HFFc6 (cell line): ENCODE results near the gene ACAA2. TPM values are rescaled to one million over a fixed set of nuclear protein-coding genes. Genes with fewer than 3 reads are reported as not detected.

ENCODE experiments used
- DNase-seq: peaks from one replicate; pipeline ENCODE4 v3.0.0-alpha.2; 2018
- H3K27ac Mint-ChIP-seq: 2 replicates; pipeline ENCODE4 v1.8.0; 2020; ENCODE audit warnings: mild to moderate bottlenecking, mixed read lengths
- H3K27me3 Mint-ChIP-seq: 2 replicates; pipeline ENCODE4 v1.8.0; 2021; ENCODE audit warnings: mild to moderate bottlenecking, moderate library complexity, mixed read lengths; ENCODE audit not compliant: insufficient read depth
- H3K36me3 Mint-ChIP-seq: 2 replicates; pipeline ENCODE4 v1.8.0; 2021; ENCODE audit warnings: low read depth, mixed read lengths
- H3K4me1 Mint-ChIP-seq: 2 replicates; pipeline ENCODE4 v1.8.0; 2020; ENCODE audit warnings: low read depth, mixed read lengths
- H3K4me3 Mint-ChIP-seq: 2 replicates; pipeline ENCODE4 v1.8.0; 2020; ENCODE audit warnings: mild to moderate bottlenecking, moderate library complexity, mixed read lengths
- H3K9me3 Mint-ChIP-seq: 2 replicates; pipeline ENCODE4 v1.8.0; 2020; ENCODE audit warnings: mild to moderate bottlenecking, mixed read lengths
- CTCF ChIP-seq: fragments of 200-600 bp; sonication (generic); IDR thresholded peaks from 2 replicates; pipeline ENCODE4 v1.5.0; 2021; ENCODE audit warnings: antibody characterized with exemption, mild to moderate bottlenecking
- total RNA-seq, 6 experiments: library from RNA; stranded (reverse); fragmentation: NEBNext Ultra II Directional; extraction: Animal tissue kit (Norgen Biotek cat#: 25700); gene quantifications; 2 replicates in 1 of 6; 3 replicates in 5 of 6; pipeline ENCODE4 v1.2.3, GENCODE V29; 2021

Gene ACAA2
- total RNA-seq, 6 experiments from 2014 or later = 6.3 to 23.3 (median 7.1) TPM

GRCh38 chr18:49853436-49853835, 40.1 kb upstream of the ACAA2 start:
- Mint-ChIP-seq H3K27ac (no peak overlapping the region), H3K4me1 (peaks cover 20% of the 10 kb centered on the region), H3K9me3 (no peaks in the 10 kb centered on the region), H3K27me3 (peaks cover 22% of the 10 kb centered on the region), H3K4me3 (no peak overlapping the region), H3K36me3 (no peaks in the 10 kb centered on the region)
- DNase-seq = no peak
- TF ChIP-seq CTCF = no peak

- Mint-ChIP-seq H3K36me3 (no peaks in the 10 kb centered on the region), H3K27ac (no peak overlapping the region), H3K4me3 (no peak overlapping the region), H3K4me1 (peaks cover 17% of the 10 kb centered on the region), H3K9me3 (no peaks in the 10 kb centered on the region), H3K27me3 (peaks cover 27% of the 10 kb centered on the region)
- DNase-seq = no peak
- no peak for TF ChIP-seq CTCF
These were observed 39.7 kb upstream of the ACAA2 start for GRCh38 chr18:49853011-49853410.

GRCh38 chr18:49851624-49852023, 38.3 kb upstream of the ACAA2 start:
- peaks cover 28% of the 10 kb centered on the region for H3K27me3 Mint-ChIP-seq
- H3K27ac Mint-ChIP-seq = no peak overlapping the region
- no peaks in the 10 kb centered on the region for H3K9me3 Mint-ChIP-seq
- no peak for TF ChIP-seq CTCF
- peaks cover 19% of the 10 kb centered on the region for H3K4me1 Mint-ChIP-seq
- no peak for DNase-seq
- H3K4me3 Mint-ChIP-seq = no peak overlapping the region
- H3K36me3 Mint-ChIP-seq = no peaks in the 10 kb centered on the region

- Mint-ChIP-seq H3K27me3 (peaks cover 25% of the 10 kb centered on the region), H3K36me3 (no peaks in the 10 kb centered on the region), H3K4me3 (no peak overlapping the region), H3K27ac (no peak overlapping the region), H3K9me3 (no peaks in the 10 kb centered on the region), H3K4me1 (peaks cover 25% of the 10 kb centered on the region)
- no peak for TF ChIP-seq CTCF
- DNase-seq = no peak
These were observed 37.3 kb upstream of the ACAA2 start for GRCh38 chr18:49850636-49851035.

GRCh38 chr18:49849331-49850217, 36.2 kb upstream of the ACAA2 start:
- DNase-seq = peak; percentile 87
- Mint-ChIP-seq H3K27me3 (peaks cover 25% of the 10 kb centered on the region), H3K4me3 (peak overlapping the region; percentile 48; the same call in 1 of the 2 replicates), H3K9me3 (no peaks in the 10 kb centered on the region), H3K36me3 (no peaks in the 10 kb centered on the region), H3K27ac (peak overlapping the region; percentile 48; the same call in 1 of the 2 replicates), H3K4me1 (peaks cover 25% of the 10 kb centered on the region)
- no peak for TF ChIP-seq CTCF
